ENCODE results near the gene MMP25. TPM values are rescaled to one million over a fixed set of nuclear protein-coding genes. Genes with fewer than 3 reads are reported as not detected.

Gene MMP25
- total RNA-seq, 2 experiments from 2014 or later: 0.63 to 5.6 TPM

GRCh38 chr16:3063625-3064386, 17.4 kb downstream of the MMP25 start:
- Histone ChIP-seq H3K36me3 (ENCODE audit: insufficient read depth, low read length) (no peaks in the 10 kb centered on the region), H3K79me2 (ENCODE audit: insufficient read depth, low read depth, low read length) (no peaks in the 10 kb centered on the region), H3K4me2 (ENCODE audit: low read length) (no peak overlapping the region), H3K4me3 (ENCODE audit: low read depth, low read length, poor library complexity, severe bottlenecking) (no peak overlapping the region), H2AFZ (ENCODE audit: low read length) (no peak overlapping the region), H3K27ac (ENCODE audit: low read depth, low read length, poor library complexity, severe bottlenecking) (no peak overlapping the region), H3K9me2 (ENCODE audit: insufficient read depth, low read length) (no peaks in the 10 kb centered on the region), H4K20me1 (ENCODE audit: insufficient read depth, low read length) (no peaks in the 10 kb centered on the region), H3K9me3 (ENCODE audit: low read length) (no peaks in the 10 kb centered on the region), H3K4me1 (ENCODE audit: insufficient read depth, low read length, poor library complexity, severe bottlenecking) (peaks cover 4% of the 10 kb centered on the region)
- no peak for TF ChIP-seq EZH2phosphoT487 (IDR thresholded peaks at IDR 0.05; ENCODE audit: borderline replicate concordance, low read depth, low read length)
- TF ChIP-seq CTCF (conservative IDR thresholded peaks at IDR 0.05; ENCODE audit: low read length): no peak
- no TSS peak for BruUV-seq (replicated peaks)
- no peak for DNase-seq (ENCODE audit: low spot score)
- CTCF ChIA-PET (ENCODE audit: unreplicated experiment): no interaction called here
- POLR2A ChIA-PET: interaction anchor here (1.4 kb wide), 1 partner anchor 14 kb away, joined by 3 read pairs; no protein-coding TSS in a partner anchor
- intact Hi-C loops (cut with micrococcal nuclease; ENCODE audit: unreplicated experiment): no loop called here

GRCh38 chr16:3065069-3065741, 18.8 kb downstream of the MMP25 start, which contains the start of gene IL32:
Gene IL32, plus strand, starts transcription at chr16:3065640. Its CDS starts 172 bp downstream, at chr16:3065812.
- Histone ChIP-seq H3K36me3 (ENCODE audit: insufficient read depth, low read length) (no peaks in the 10 kb centered on the region), H3K9me2 (ENCODE audit: insufficient read depth, low read length) (no peaks in the 10 kb centered on the region), H3K4me2 (ENCODE audit: low read length) (no peak within 1 kb of the TSS), H4K20me1 (ENCODE audit: insufficient read depth, low read length) (no peaks in the 10 kb centered on the region), H3K27ac (ENCODE audit: low read depth, low read length, poor library complexity, severe bottlenecking) (no peak within 1 kb of the TSS), H3K4me1 (ENCODE audit: insufficient read depth, low read length, poor library complexity, severe bottlenecking) (no peaks in the 10 kb centered on the region), H2AFZ (ENCODE audit: low read length) (no peak within 1 kb of the TSS), H3K4me3 (ENCODE audit: low read depth, low read length, poor library complexity, severe bottlenecking) (no peak within 1 kb of the TSS), H3K79me2 (ENCODE audit: insufficient read depth, low read depth, low read length) (no peaks in the 10 kb centered on the region), H3K9me3 (ENCODE audit: low read length) (no peaks in the 10 kb centered on the region)
- no TSS peak for BruUV-seq (replicated peaks)
- DNase-seq (ENCODE audit: low spot score): no peak
- CTCF ChIA-PET (ENCODE audit: unreplicated experiment): no interaction called here
- intact Hi-C loops (cut with micrococcal nuclease; ENCODE audit: unreplicated experiment): no loop called here
- TF ChIP-seq CTCF (conservative IDR thresholded peaks at IDR 0.05; ENCODE audit: low read length): no peak
- TF ChIP-seq EZH2phosphoT487 (IDR thresholded peaks at IDR 0.05; ENCODE audit: borderline replicate concordance, low read depth, low read length): no peak
- POLR2A ChIA-PET: no interaction called here

Data from OCI-LY7 (cell line).